ENCODE measurements around the gene NOL9.

- TF ChIP-seq POLR2AphosphoS5 (IDR thresholded peaks at IDR 0.05; ENCODE audit: borderline replicate concordance, low read depth, low read length) (no peak), EZH2 (IDR thresholded peaks at IDR 0.05) (no peak), FOXP2 (optimal IDR thresholded peaks at IDR 0.05; ENCODE audit: control extremely low read depth, extremely low read length, insufficient read depth) (no peak)
These were observed 36.9 kb upstream of the NOL9 start for GRCh38 chr1:6591222-6591621.
